Fibroblast of lung (primary cell): ENCODE data around the gene ACAA1.

ENCODE experiments used
- CTCF ChIP-seq, 2 donors: IDR thresholded peaks in 1 of 2; conservative IDR thresholded peaks in 1 of 2; 1 replicate in 1 of 2; 2 replicates in 1 of 2; pipeline ENCODE4 v1.5.1; 2011 to 2012; ENCODE audit warnings: low read length in 2 of 2, control low read depth in 1 of 2, inconsistent platforms in 1 of 2, low read depth in 1 of 2, mild to moderate bottlenecking in 1 of 2
- EZH2 ChIP-seq: IDR thresholded peaks from 2 replicates; pipeline ENCODE4 v1.5.1; 2012; ENCODE audit warnings: low read length, control low read depth, mild to moderate bottlenecking; ENCODE audit errors: missing control alignments

- TF ChIP-seq CTCF (conservative IDR thresholded peaks at IDR 0.05 in 1 of 2, IDR thresholded peaks at IDR 0.05 in 1 of 2; ENCODE audit: low read depth in 1 of 2, low read length in 2 of 2) (no peak), EZH2 (no peak)
Measured at GRCh38 chr3:38163117-38163840, 26.4 kb upstream of the ACAA1 start.
